Smooth muscle cell (in vitro differentiated cells): ENCODE measurements around the gene UBC. TPM values are rescaled to one million over a fixed set of nuclear protein-coding genes. Genes with fewer than 3 reads are reported as not detected.

Experiments used
- DNase-seq: peaks from one replicate; lab custom pipeline; 2025; ENCODE audit not compliant: unreplicated experiment; lab: John Stamatoyannopoulos, UW
- H2AFZ ChIP-seq: fragments of 200-600 bp; sonication (generic); 2 replicates; pipeline ENCODE4 v1.6.0; 2016; ENCODE audit warnings: antibody characterized with exemption, low read depth, mild to moderate bottlenecking
- H3F3A ChIP-seq: fragments of 200-600 bp; sonication (generic); 2 replicates; pipeline ENCODE4 v1.6.0; 2017; ENCODE audit warnings: antibody characterized with exemption, low read depth
- H3K27ac ChIP-seq: fragments of 200-600 bp; sonication (generic); 2 replicates; pipeline ENCODE4 v1.5.1; 2016; ENCODE audit warnings: low read depth, mild to moderate bottlenecking
- H3K27me3 ChIP-seq: fragments of 200-600 bp; sonication (generic); 2 replicates; pipeline ENCODE4 v1.6.1; 2016; ENCODE audit warnings: low read depth, mild to moderate bottlenecking
- H3K36me3 ChIP-seq: fragments of 200-600 bp; sonication (generic); 2 replicates; pipeline ENCODE4 v1.5.1; 2016; ENCODE audit warnings: low read depth
- H3K4me1 ChIP-seq: fragments of 200-600 bp; sonication (generic); 2 replicates; pipeline ENCODE4 v1.5.1; 2016; ENCODE audit warnings: low read depth
- H3K4me2 ChIP-seq: fragments of 200-600 bp; sonication (generic); 2 replicates; pipeline ENCODE4 v1.6.0; 2016; ENCODE audit warnings: mild to moderate bottlenecking
- H3K4me3 ChIP-seq: fragments of 200-600 bp; sonication (generic); 2 replicates; pipeline ENCODE4 v1.5.1; 2016; ENCODE audit warnings: mild to moderate bottlenecking
- H3K79me2 ChIP-seq: fragments of 200-600 bp; sonication (generic); 2 replicates; pipeline ENCODE4 v1.6.0; 2016; ENCODE audit warnings: low read depth, mild to moderate bottlenecking
- H3K9ac ChIP-seq: fragments of 200-600 bp; sonication (generic); 2 replicates; pipeline ENCODE4 v1.6.0; 2016; ENCODE audit warnings: low read depth
- H3K9me3 ChIP-seq: fragments of 200-600 bp; sonication (generic); replicated peaks from 2 replicates; pipeline ENCODE4 v1.5.1; 2016; ENCODE audit warnings: low read depth
- H4K20me1 ChIP-seq: fragments of 200-600 bp; sonication (generic); 2 replicates; pipeline ENCODE4 v1.6.0; 2016; ENCODE audit warnings: low read depth
- CTCF ChIP-seq: fragments of 200-600 bp; sonication (generic); IDR thresholded peaks from 2 replicates; pipeline ENCODE4 v1.5.1; 2017; ENCODE audit warnings: borderline replicate concordance, mild to moderate bottlenecking, antibody characterized with exemption; ENCODE audit not compliant: insufficient read depth, poor library complexity, severe bottlenecking
- WGBS: methylation state at CpG from one replicate; pipeline ENCODE4 v1.1.7; 2016; ENCODE audit warnings: low lambda C conversion rate; 5-methylcytosine and 5-hydroxymethylcytosine counted together
- polyA plus RNA-seq: library from polyadenylated mRNA; unstranded; fragments of >200 nt; fragmentation: Nextera tagmentation; extraction: Ambion mirVana; gene quantifications from 2 replicates; pipeline ENCODE4 v1.2.1, GENCODE V29; 2016
- total RNA-seq: library from RNA; depleted of rRNA; stranded (reverse); fragments of >200 nt; gene quantifications from 2 replicates; pipeline ENCODE4 v1.2.3, GENCODE V29; 2014

UBC gene
- total and polyA plus RNA-seq, 2 experiments from 2014 or later = 1,322 to 1,327 TPM

GRCh38 chr12:124929649-124930419 is 15.4 kb upstream of the UBC start:
- no peaks in the 10 kb centered on the region for H3K9me3 ChIP-seq
- TF ChIP-seq CTCF = no peak
- no peaks in the 10 kb centered on the region for H3K4me1 ChIP-seq
- no peaks in the 10 kb centered on the region for H3K79me2 ChIP-seq
- H3K4me2 ChIP-seq = no peak overlapping the region
- no peak overlapping the region for H3K4me3 ChIP-seq
- no peak for DNase-seq
- no peaks in the 10 kb centered on the region for H3K36me3 ChIP-seq
- H2AFZ ChIP-seq = no peak overlapping the region
- H4K20me1 ChIP-seq = no peaks in the 10 kb centered on the region
- peaks cover 5% of the 10 kb centered on the region for H3F3A ChIP-seq
- H3K9ac ChIP-seq = no peak overlapping the region
- no peaks in the 10 kb centered on the region for H3K27me3 ChIP-seq
- 85% methylated on average over 9 of the region's 9 CpGs for whole genome bisulfite sequencing
- no peak overlapping the region for H3K27ac ChIP-seq

GRCh38 chr12:124928912-124929530 is 14.6 kb upstream of the UBC start:
- Histone ChIP-seq H3K4me3 (no peak overlapping the region), H3K36me3 (no peaks in the 10 kb centered on the region), H2AFZ (no peak overlapping the region), H3K9ac (no peak overlapping the region), H3K27me3 (no peaks in the 10 kb centered on the region), H4K20me1 (no peaks in the 10 kb centered on the region), H3K4me1 (peaks cover 4% of the 10 kb centered on the region), H3K79me2 (no peaks in the 10 kb centered on the region), H3K27ac (no peak overlapping the region), H3K4me2 (no peak overlapping the region), H3K9me3 (no peaks in the 10 kb centered on the region), H3F3A (peaks cover 12% of the 10 kb centered on the region)
- no peak for DNase-seq
- no peak for TF ChIP-seq CTCF
- 89% methylated on average over 11 of the region's 11 CpGs for WGBS

- Histone ChIP-seq H3K36me3 (no peaks in the 10 kb centered on the region), H3K4me2 (peak overlapping the region; percentile 88), H3F3A (peaks cover 15% of the 10 kb centered on the region), H3K27ac (peak overlapping the region; percentile 48), H3K4me1 (peaks cover 6% of the 10 kb centered on the region), H3K9ac (no peak overlapping the region), H2AFZ (no peak overlapping the region), H3K79me2 (no peaks in the 10 kb centered on the region), H3K4me3 (peak overlapping the region; percentile 99), H3K9me3 (no peaks in the 10 kb centered on the region), H4K20me1 (no peaks in the 10 kb centered on the region), H3K27me3 (no peaks in the 10 kb centered on the region)
- no peak for DNase-seq
- WGBS = 88% methylated on average over 36 of the region's 36 CpGs
- TF ChIP-seq CTCF = no peak
Observed at GRCh38 chr12:124928095-124928911, 13.9 kb upstream of the UBC start.
